K562 (cell line): Measurements from ENCODE around the gene KLHL30. TPM values are rescaled to one million over a fixed set of nuclear protein-coding genes. Genes with fewer than 3 reads are reported as not detected.

Experiments
- ATAC-seq: fragments of 200-7000 bp; cut with Tn5 transposase; 3 replicates; pipeline ENCODE4 v1.9.1; 2020; ENCODE audit warnings: moderate library complexity
- BruUV-seq: library from RNA; stranded (reverse); fragments of 400-500 nt; replicated peaks from 2 replicates; lab custom pipeline; 2021; lab: Mats Ljungman, UMichigan
- CTCF ChIA-PET: fragments of 300-600 bp; formaldehyde crosslinking; extraction: SDS; loops from one replicate; lab custom pipeline; 2021; ENCODE audit warnings: low intra/inter-chr PET ratio; lab: Yijun Ruan, JAX
- POLR2A ChIA-PET: fragments of 300-600, 350-650 bp; sonication (Branson Sonifier 250); formaldehyde crosslinking; extraction: SDS; loops from one replicate; lab custom pipeline; 2021; ENCODE audit warnings: antibody characterized with exemption, inconsistent platforms; lab: Yijun Ruan, JAX
- DNase-seq, 4 experiments: peaks; one replicate each; pipeline versions ENCODE4 v3.0.0 to v3.0.0-alpha.2; 2011 to 2018; ENCODE audit warnings: low spot score in 3 of 4, mixed read lengths in 3 of 4; ENCODE audit errors: extremely low read depth in 1 of 4
- FAIRE-seq: peaks from 2 replicates; lab custom pipeline; 2011; peaks lifted over from hg19 to GRCh38; lab: Jason Lieb, UNC
- H2AFZ ChIP-seq: 2 replicates; pipeline ENCODE4 v1.6.0; 2011; ENCODE audit warnings: low read depth, low read length, control low read depth, inconsistent platforms
- H3K27ac ChIP-seq: fragments of 200-600 bp; 3 replicates; pipeline ENCODE4 v1.8.0; 2011; ENCODE audit warnings: low read depth, mild to moderate bottlenecking, control low read depth, inconsistent platforms, low read length, moderate library complexity, mixed read lengths; ENCODE audit errors: extremely low read depth
- H3K27me3 ChIP-seq, 2 experiments: fragments of 300-600 bp in 1 of 2; 2 replicates in 1 of 2; 3 replicates in 1 of 2; pipeline versions ENCODE4 v1.6.0 to v1.8.0; 2011; ENCODE audit warnings: inconsistent platforms in 2 of 2, low read length in 2 of 2, mild to moderate bottlenecking in 1 of 2, mixed read lengths in 1 of 2, moderate library complexity in 1 of 2; ENCODE audit not compliant: control insufficient read depth in 2 of 2, insufficient read depth in 2 of 2
- H3K36me3 ChIP-seq: fragments of 300-600 bp; 3 replicates; pipeline ENCODE4 v1.8.0; 2011; ENCODE audit warnings: mild to moderate bottlenecking, low read length, inconsistent platforms; ENCODE audit not compliant: control insufficient read depth, insufficient read depth
- H3K4me1 ChIP-seq, 2 experiments: fragments of 200-600 bp in 1 of 2; replicated peaks in 1 of 2; 2 replicates in 1 of 2; 3 replicates in 1 of 2; pipeline versions ENCODE4 v1.5.1 to v1.8.0; 2011; ENCODE audit warnings: inconsistent platforms in 2 of 2, low read length in 2 of 2, mild to moderate bottlenecking in 1 of 2, mixed read lengths in 1 of 2, moderate library complexity in 1 of 2; ENCODE audit not compliant: control insufficient read depth in 2 of 2, insufficient read depth in 2 of 2
- H3K4me2 ChIP-seq: 2 replicates; pipeline ENCODE4 v1.6.1; 2011; ENCODE audit warnings: low read length, control low read depth, inconsistent platforms, mixed read lengths; ENCODE audit not compliant: insufficient read depth
- H3K4me3 ChIP-seq: fragments of 200-600 bp; sonication (generic), shearing (Covaris generic); 2 replicates; pipeline ENCODE4 v1.5.1; 2016; ENCODE audit warnings: control low read depth, inconsistent platforms
- H3K79me2 ChIP-seq: fragments of 200-600 bp; 3 replicates; pipeline ENCODE4 v1.8.0; 2011; ENCODE audit warnings: low read length, inconsistent platforms; ENCODE audit not compliant: control insufficient read depth, insufficient read depth
- H3K9ac ChIP-seq, 2 experiments: 2 replicates each; pipeline versions ENCODE4 v1.6.0 to v1.6.1; 2011; ENCODE audit warnings: low read depth in 2 of 2, low read length in 2 of 2, control low read depth in 1 of 2, inconsistent platforms in 1 of 2, mild to moderate bottlenecking in 1 of 2, mixed read lengths in 1 of 2; ENCODE audit not compliant: insufficient read depth in 1 of 2
- H3K9me1 ChIP-seq: one replicate; pipeline ENCODE4 v1.6.0; 2011; ENCODE audit warnings: inconsistent platforms, mild to moderate bottlenecking, low read length, moderate library complexity; ENCODE audit not compliant: control insufficient read depth, insufficient read depth
- H3K9me3 ChIP-seq: replicated peaks from 2 replicates; pipeline ENCODE4 v1.5.1; 2011; ENCODE audit warnings: low read depth, low read length, inconsistent platforms; ENCODE audit not compliant: control insufficient read depth, insufficient read depth
- H4K20me1 ChIP-seq: replicated peaks from 2 replicates; pipeline ENCODE4 v1.6.1; 2011; ENCODE audit warnings: low read length, inconsistent platforms, mixed read lengths; ENCODE audit not compliant: control insufficient read depth, insufficient read depth
- AFF4 ChIP-seq: sonication (generic); formaldehyde crosslinking; IDR thresholded peaks from 2 replicates; pipeline ENCODE4 v1.8.0; 2023; ENCODE audit warnings: mild to moderate bottlenecking, missing genetic modification reagents
- BRF1 ChIP-seq: IDR thresholded peaks from 3 replicates; pipeline ENCODE4 v1.6.1; 2011; ENCODE audit warnings: borderline replicate concordance, mild to moderate bottlenecking; ENCODE audit not compliant: insufficient read length; ENCODE audit errors: extremely low read depth
- E2F6 ChIP-seq, 2 experiments: IDR thresholded peaks; 2 replicates each; pipeline ENCODE4 v1.6.1; 2011; ENCODE audit warnings: borderline replicate concordance in 1 of 2, control low read depth in 1 of 2, low read depth in 1 of 2, low read length in 1 of 2, mild to moderate bottlenecking in 1 of 2, mixed read lengths in 1 of 2, moderate library complexity in 1 of 2; ENCODE audit not compliant: insufficient read depth in 1 of 2, insufficient read length in 1 of 2, poor library complexity in 1 of 2, severe bottlenecking in 1 of 2; ENCODE audit errors: extremely low read depth in 1 of 2
- FOXP1 ChIP-seq: sonication (generic); formaldehyde crosslinking; IDR thresholded peaks from 2 replicates; pipeline ENCODE4 v1.8.0; 2022; ENCODE audit warnings: mild to moderate bottlenecking, missing genetic modification reagents
- HDAC1 ChIP-seq, 2 experiments: fragments of 450-650 bp; IDR thresholded peaks; 2 replicates each; pipeline ENCODE4 v1.6.1; 2016 to 2017; ENCODE audit warnings: inconsistent platforms in 1 of 2, mild to moderate bottlenecking in 1 of 2, moderate library complexity in 1 of 2
- MNT ChIP-seq, 2 experiments: fragments of 450-650 bp; conservative IDR thresholded peaks; 2 replicates each; pipeline ENCODE4 v1.6.1; 2017; ENCODE audit warnings: mild to moderate bottlenecking in 2 of 2, moderate library complexity in 2 of 2
- NEUROD1 ChIP-seq: fragments of 150-350 bp; IDR thresholded peaks from 2 replicates; pipeline ENCODE4 v1.6.1; 2014; ENCODE audit warnings: borderline replicate concordance, low read length, low read depth; ENCODE audit not compliant: partially characterized antibody
- NRF1 ChIP-seq, 2 experiments: fragments of 450-650 bp; IDR thresholded peaks in 1 of 2; conservative IDR thresholded peaks in 1 of 2; 2 replicates each; pipeline ENCODE4 v1.6.1; 2014; ENCODE audit warnings: mild to moderate bottlenecking in 2 of 2
- RAD21 ChIP-seq, 2 experiments: fragments of 250-450 bp in 1 of 2; fragments of 450-650 bp in 1 of 2; sonication (Bioruptor Pico) in 1 of 2; formaldehyde crosslinking in 1 of 2; IDR thresholded peaks in 1 of 2; conservative IDR thresholded peaks in 1 of 2; 2 replicates each; pipeline versions ENCODE4 v1.4.0 to v1.8.0; 2020 to 2022; ENCODE audit warnings: mild to moderate bottlenecking in 2 of 2, moderate library complexity in 1 of 2
- STAG1 ChIP-seq: sonication (generic); formaldehyde crosslinking; IDR thresholded peaks from 2 replicates; pipeline ENCODE4 v1.5.0; 2020; ENCODE audit warnings: missing genetic modification reagents, borderline replicate concordance
- ZSCAN29 ChIP-seq: fragments of 450-650 bp; IDR thresholded peaks from 2 replicates; pipeline ENCODE4 v1.6.1; 2017
- WGBS: fragments of 100-300 bp; shearing (Covaris generic); methylation state at CpG from one replicate; pipeline ENCODE4 v1.1.6; 2016; ENCODE audit warnings: low coverage, mixed read lengths; ENCODE audit not compliant: insufficient coverage; ENCODE audit errors: missing lambda C conversion rate; 5-methylcytosine and 5-hydroxymethylcytosine counted together
- in situ Hi-C: fragments of 300-500 bp; cut with MboI; formaldehyde crosslinking; loops from 4 replicates; pipeline ENCODE4 v1.15.0; 2018; ENCODE audit warnings: inconsistent platforms, mixed read lengths
- intact Hi-C: fragments of 100-400 bp; cut with micrococcal nuclease; formaldehyde crosslinking; loops from 2 replicates; pipeline ENCODE4 v1.14.2; 2022
- polyA plus RNA-seq, 8 experiments: library from polyadenylated mRNA; depleted of rRNA in 4 of 8; stranded (reverse) in 5 of 8; unstranded in 3 of 8; fragments of >200 nt; fragmentation: Nextera tagmentation in 2 of 8; fragmentation: Illumina TruSeq in 1 of 8; extraction: Ambion mirVana in 2 of 8; extraction: Trizol in 1 of 8; gene quantifications; 2 replicates each; pipeline versions ENCODE4 v1.2.1 to v1.2.3, GENCODE V29; 2011 to 2014; ENCODE audit warnings: inconsistent platforms in 1 of 8, missing spikeins in 1 of 8
- total RNA-seq, 7 experiments: library from RNA; depleted of rRNA in 6 of 7; stranded (reverse); fragments of >200 nt in 6 of 7; fragmentation: Illumina TruSeq in 2 of 7; extraction: Trizol in 2 of 7; gene quantifications; 2 replicates each; pipeline versions ENCODE4 v1.2.1 to v1.2.3, GENCODE V29; 2011 to 2021; ENCODE audit warnings: low replicate concordance in 1 of 7

Gene KLHL30
- total and polyA plus RNA-seq, 9 of the 15 experiments (the other 6 are each of a cell fraction or from before 2014, with no cell fraction given), result 0.04 TPM; not detected in 8

- 21% methylated on average over 40 of the region's 56 CpGs for WGBS
- ATAC-seq (peak; percentile 86), DNase-seq (peak; percentile 63 to 82 (median 78)), FAIRE-seq (peak; percentile 19)
- Histone ChIP-seq H3K9ac (peak overlapping the region in 1 of 2 experiments; percentile 43; a peak in 2 of 4 replicates), H3K9me1 (no peaks in the 10 kb centered on the region), H3K4me3 (no peak overlapping the region), H3K79me2 (no peaks in the 10 kb centered on the region), H3K36me3 (no peaks in the 10 kb centered on the region), H2AFZ (peak overlapping the region; percentile 68), H3K27me3 (peaks cover 0 to 5% of the 10 kb centered on the region in 2 experiments; a peak in 2 of 5 replicates), H4K20me1 (peaks cover 2% of the 10 kb centered on the region; the same call in 1 of the 2 replicates), H3K4me2 (peak overlapping the region; percentile 21), H3K27ac (no peak overlapping the region), H3K4me1 (peaks cover 6 to 56% of the 10 kb centered on the region in 2 experiments; a peak in 4 of 5 replicates), H3K9me3 (no peaks in the 10 kb centered on the region)
- in situ Hi-C loops, result no loop called here
- intact Hi-C loops, result loop anchor here (10.0 kb wide), 1 partner anchor 285 kb away; the partner anchor contains the start of gene RAMP1
- no TSS peak for BruUV-seq
- POLR2A ChIA-PET, result interaction anchor here (0.6 kb wide), 1 partner anchor 96 kb away, joined by 5 read pairs; no protein-coding TSS in a partner anchor
- CTCF ChIA-PET, result interaction anchor here (1.0 to 1.1 kb wide), 2 partner anchors 281 to 283 kb away, joined by 3 read pairs; no protein-coding TSS in a partner anchor
- peak in 1 of 2 experiments; percentile 58 for TF ChIP-seq E2F6 (IDR thresholded peaks at IDR 0.05; ENCODE audit: borderline replicate concordance in 1 of 2, extremely low read depth in 1 of 2, insufficient read depth in 1 of 2, insufficient read length in 1 of 2, low read depth in 1 of 2, low read length in 1 of 2, poor library complexity in 1 of 2, severe bottlenecking in 1 of 2)
- TF ChIP-seq STAG1, result peak; percentile 33; the same call in 1 of the 2 replicates
- TF ChIP-seq RAD21 (CRISPR knock-in tag; conservative IDR thresholded peaks at IDR 0.05 in 1 of 2, IDR thresholded peaks at IDR 0.05 in 1 of 2), result peak; percentile 24 to 56; a peak in 3 of 4 replicates
- TF ChIP-seq NRF1 (conservative IDR thresholded peaks at IDR 0.05 in 1 of 2, IDR thresholded peaks at IDR 0.05 in 1 of 2), result peak; percentile 27 to 52; a peak in 3 of 4 replicates
- TF ChIP-seq ZSCAN29, result 0 out of 2 replicates have a peak, but pooled peaks have one; percentile 27
- 0 out of 4 replicates have a peak, but pooled peaks of 1 of the 2 experiments have one; percentile 38 for TF ChIP-seq HDAC1 (IDR thresholded peaks at IDR 0.05)
- 0 out of 4 replicates have a peak, but pooled peaks of 1 of the 2 experiments have one; percentile 41 for TF ChIP-seq MNT (conservative IDR thresholded peaks at IDR 0.05)
- no peak for TF ChIP-seq BRF1
- TF ChIP-seq FOXP1 (CRISPR knock-in tag), result 0 out of 2 replicates have a peak, but pooled peaks have one; percentile 30
- no peak for TF ChIP-seq AFF4 (CRISPR knock-in tag)
- peak; percentile 20 for TF ChIP-seq NEUROD1
Measured at GRCh38 chr2:238139196-238140039, 950 bp downstream of the KLHL30 start.
